Measurements from ENCODE around the gene SMIM35.

The SMIM35 gene

GRCh38 chr11:118086913-118087768 is at the start of gene SMIM35:
SMIM35 (minus strand) TSS chr11:118086963; CDS start chr11:118086757, 206 bp downstream.
- peak in 1 of 10 donors; percentile 37 for DNase-seq
- intact Hi-C loops (cut with DNase I) = no loop called here

- intact Hi-C loops (cut with DNase I) = no loop called here
Observed at GRCh38 chr11:118136341-118136740, 49.6 kb upstream of the SMIM35 start.

GRCh38 chr11:118135796-118136165 is 49.0 kb upstream of the SMIM35 start:
- DNase-seq = no peak
- intact Hi-C loops (cut with DNase I) = no loop called here

More at GRCh38 chr11:118136341-118136740, 49.6 kb upstream of the SMIM35 start:
- DNase-seq = no peak

- intact Hi-C loops (cut with DNase I) = no loop called here
- no peak for DNase-seq
Observed at GRCh38 chr11:118135051-118135795, 48.5 kb upstream of the SMIM35 start.

GRCh38 chr11:118133816-118134215 is 47.1 kb upstream of the SMIM35 start:
- no peak for DNase-seq
- intact Hi-C loops (cut with DNase I) = no loop called here

GRCh38 chr11:118132385-118133151 is 45.8 kb upstream of the SMIM35 start:
- DNase-seq = peak in 3 of 10 donors; percentile 40 to 80 (median 61)
- intact Hi-C loops (cut with DNase I) = no loop called here

GRCh38 chr11:118129471-118130172 is 42.9 kb upstream of the SMIM35 start:
- intact Hi-C loops (cut with DNase I) = no loop called here
- no peak for DNase-seq

- DNase-seq = no peak
- intact Hi-C loops (cut with DNase I) = no loop called here
Observed at GRCh38 chr11:118128721-118129470, 42.1 kb upstream of the SMIM35 start.

GRCh38 chr11:118128310-118128709 is 41.5 kb upstream of the SMIM35 start:
- no peak for DNase-seq
- intact Hi-C loops (cut with DNase I) = no loop called here

GRCh38 chr11:118126082-118126838 is 39.5 kb upstream of the SMIM35 start:
- DNase-seq = no peak
- intact Hi-C loops (cut with DNase I) = no loop called here

- intact Hi-C loops (cut with DNase I) = no loop called here
- no peak for DNase-seq
Observed at GRCh38 chr11:118124929-118125535, 38.3 kb upstream of the SMIM35 start.

GRCh38 chr11:118120793-118121192 is 34.0 kb upstream of the SMIM35 start:
- no peak for DNase-seq
- intact Hi-C loops (cut with DNase I) = no loop called here

- DNase-seq = peak in 1 of 10 donors; percentile 45
- intact Hi-C loops (cut with DNase I) = no loop called here
Observed at GRCh38 chr11:118117790-118118601, 31.2 kb upstream of the SMIM35 start.

- DNase-seq = peak in 1 of 10 donors; percentile 41
- intact Hi-C loops (cut with DNase I) = no loop called here
Observed at GRCh38 chr11:118115048-118115447, 28.3 kb upstream of the SMIM35 start.

GRCh38 chr11:118114266-118114665 is 27.5 kb upstream of the SMIM35 start:
- peak in 1 of 10 donors; percentile 27 for DNase-seq
- intact Hi-C loops (cut with DNase I) = no loop called here

GRCh38 chr11:118112711-118113430 is 26.1 kb upstream of the SMIM35 start:
- intact Hi-C loops (cut with DNase I) = no loop called here
- peak in 1 of 10 donors; percentile 50 for DNase-seq

- peak in 1 of 10 donors; percentile 57 for DNase-seq
- intact Hi-C loops (cut with DNase I) = no loop called here
Observed at GRCh38 chr11:118111744-118112035, 24.9 kb upstream of the SMIM35 start.
